Esophagus squamous epithelium (tissue), 4 donors: Measurements from ENCODE around the gene WFDC6.

Experiments
- POLR2A ChIP-seq, 4 donors: fragments of 450-650 bp; IDR thresholded peaks; one replicate each; pipeline ENCODE4 v1.6.1; 2017; ENCODE audit warnings: antibody characterized with exemption in 4 of 4, mild to moderate bottlenecking in 4 of 4, moderate library complexity in 3 of 4
- TF ChIP-seq, protein P1 (sequence below), 6 experiments: fragments of 450-650 bp in 4 of 6; fragments of 200-600 bp in 2 of 6; sonication (generic) in 2 of 6; IDR thresholded peaks; one replicate each; pipeline ENCODE4 v1.5.1; 2016 to 2019; ENCODE audit warnings: antibody characterized with exemption in 6 of 6, mild to moderate bottlenecking in 4 of 6, moderate library complexity in 4 of 6

DNA sequence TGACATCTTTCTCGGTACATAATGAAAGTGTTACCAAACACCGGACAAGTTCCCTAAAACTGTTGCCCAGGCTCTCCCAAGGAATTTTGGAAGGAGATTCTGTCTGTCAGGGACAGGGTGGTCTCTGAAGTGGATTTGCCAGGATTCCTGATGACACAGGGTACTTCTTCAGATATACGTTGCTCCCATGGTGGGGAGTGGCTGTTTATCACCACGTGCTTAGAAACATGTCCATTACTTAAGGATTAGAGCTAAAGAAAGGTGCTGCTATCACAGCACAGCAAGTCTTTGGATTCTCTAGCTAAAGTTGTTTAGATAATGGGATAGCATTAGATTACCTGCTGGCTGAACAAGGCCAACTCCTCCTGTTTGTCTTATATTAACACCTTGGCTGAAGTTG is 30.2 kb downstream of the WFDC6 start:
- TF ChIP-seq, protein P1, sequence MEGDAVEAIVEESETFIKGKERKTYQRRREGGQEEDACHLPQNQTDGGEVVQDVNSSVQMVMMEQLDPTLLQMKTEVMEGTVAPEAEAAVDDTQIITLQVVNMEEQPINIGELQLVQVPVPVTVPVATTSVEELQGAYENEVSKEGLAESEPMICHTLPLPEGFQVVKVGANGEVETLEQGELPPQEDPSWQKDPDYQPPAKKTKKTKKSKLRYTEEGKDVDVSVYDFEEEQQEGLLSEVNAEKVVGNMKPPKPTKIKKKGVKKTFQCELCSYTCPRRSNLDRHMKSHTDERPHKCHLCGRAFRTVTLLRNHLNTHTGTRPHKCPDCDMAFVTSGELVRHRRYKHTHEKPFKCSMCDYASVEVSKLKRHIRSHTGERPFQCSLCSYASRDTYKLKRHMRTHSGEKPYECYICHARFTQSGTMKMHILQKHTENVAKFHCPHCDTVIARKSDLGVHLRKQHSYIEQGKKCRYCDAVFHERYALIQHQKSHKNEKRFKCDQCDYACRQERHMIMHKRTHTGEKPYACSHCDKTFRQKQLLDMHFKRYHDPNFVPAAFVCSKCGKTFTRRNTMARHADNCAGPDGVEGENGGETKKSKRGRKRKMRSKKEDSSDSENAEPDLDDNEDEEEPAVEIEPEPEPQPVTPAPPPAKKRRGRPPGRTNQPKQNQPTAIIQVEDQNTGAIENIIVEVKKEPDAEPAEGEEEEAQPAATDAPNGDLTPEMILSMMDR (IDR thresholded peaks at IDR 0.05), result no peak
- no peak for TF ChIP-seq POLR2A (IDR thresholded peaks at IDR 0.05)
